ENCODE measurements around the gene CRTAC1.

DNA sequence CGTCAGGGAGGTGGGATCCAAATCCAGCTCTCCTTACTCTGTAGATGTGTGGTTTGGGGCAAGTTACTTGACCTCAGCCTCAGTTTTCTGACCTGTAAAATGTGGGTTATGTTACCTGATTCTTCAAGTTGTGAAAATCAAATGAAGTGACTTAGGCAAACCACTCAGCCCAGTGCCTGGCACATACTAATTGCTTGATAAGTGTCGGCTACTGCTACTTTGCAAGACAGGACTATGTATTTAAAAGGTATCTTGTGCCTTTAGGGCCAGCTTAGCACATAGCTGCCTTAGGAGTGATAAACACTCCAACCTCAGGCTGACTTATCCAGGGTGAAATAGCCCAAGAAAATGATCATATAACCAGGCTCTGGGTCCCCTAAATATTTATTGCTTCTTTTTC lies 137.9 kb downstream of the CRTAC1 start:
- TF ChIP-seq, protein P1, sequence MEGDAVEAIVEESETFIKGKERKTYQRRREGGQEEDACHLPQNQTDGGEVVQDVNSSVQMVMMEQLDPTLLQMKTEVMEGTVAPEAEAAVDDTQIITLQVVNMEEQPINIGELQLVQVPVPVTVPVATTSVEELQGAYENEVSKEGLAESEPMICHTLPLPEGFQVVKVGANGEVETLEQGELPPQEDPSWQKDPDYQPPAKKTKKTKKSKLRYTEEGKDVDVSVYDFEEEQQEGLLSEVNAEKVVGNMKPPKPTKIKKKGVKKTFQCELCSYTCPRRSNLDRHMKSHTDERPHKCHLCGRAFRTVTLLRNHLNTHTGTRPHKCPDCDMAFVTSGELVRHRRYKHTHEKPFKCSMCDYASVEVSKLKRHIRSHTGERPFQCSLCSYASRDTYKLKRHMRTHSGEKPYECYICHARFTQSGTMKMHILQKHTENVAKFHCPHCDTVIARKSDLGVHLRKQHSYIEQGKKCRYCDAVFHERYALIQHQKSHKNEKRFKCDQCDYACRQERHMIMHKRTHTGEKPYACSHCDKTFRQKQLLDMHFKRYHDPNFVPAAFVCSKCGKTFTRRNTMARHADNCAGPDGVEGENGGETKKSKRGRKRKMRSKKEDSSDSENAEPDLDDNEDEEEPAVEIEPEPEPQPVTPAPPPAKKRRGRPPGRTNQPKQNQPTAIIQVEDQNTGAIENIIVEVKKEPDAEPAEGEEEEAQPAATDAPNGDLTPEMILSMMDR (IDR thresholded peaks at IDR 0.05), result no peak
- no peak for TF ChIP-seq ZFX (IDR thresholded peaks at IDR 0.05; ENCODE audit: borderline replicate concordance)

Measured in 22Rv1 (cell line).